Stimulated activated naive CD8-positive, alpha-beta T cell treated with anti-CD3 and anti-CD28 coated beads, Interleukin-15, Interleukin-2, amounts not matched to agents 100 U/mL and 50 U/mL, for 24 hours (primary cell): ENCODE results near the gene ANO1.

Source experiments
- ATAC-seq: fragments of 150-1000 bp; cut with Tn5 transposase; one replicate; pipeline ENCODE4 v1.10.0; 2021
- DNase-seq: peaks from one replicate; pipeline ENCODE4 v3.0.0; 2021

Gene ANO1

GRCh38 chr11:70167120-70167519 is 89.0 kb downstream of the ANO1 start:
- ATAC-seq, result no peak
- DNase-seq, result no peak

GRCh38 chr11:70167723-70168404 is 89.7 kb downstream of the ANO1 start:
- no peak for ATAC-seq
- DNase-seq, result no peak

GRCh38 chr11:70168405-70168754 is 90.3 kb downstream of the ANO1 start:
- ATAC-seq (no peak), DNase-seq (no peak)

GRCh38 chr11:70169127-70169526 is 91.0 kb downstream of the ANO1 start:
- ATAC-seq (no peak), DNase-seq (no peak)

GRCh38 chr11:70169632-70170031 is 91.5 kb downstream of the ANO1 start:
- no peak for ATAC-seq
- no peak for DNase-seq

GRCh38 chr11:70170596-70171210 is 92.6 kb downstream of the ANO1 start:
- ATAC-seq, result no peak
- no peak for DNase-seq

- no peak for DNase-seq
- no peak for ATAC-seq
These were observed 94.9 kb downstream of the ANO1 start for GRCh38 chr11:70173018-70173417.

- ATAC-seq, result no peak
These were observed 96.6 kb downstream of the ANO1 start for GRCh38 chr11:70174547-70175235.

GRCh38 chr11:70175236-70175698 is 97.2 kb downstream of the ANO1 start:
- no peak for ATAC-seq
- no peak for DNase-seq

More at GRCh38 chr11:70174547-70175235, 96.6 kb downstream of the ANO1 start:
- no peak for DNase-seq

GRCh38 chr11:70176940-70177689 is 99.0 kb downstream of the ANO1 start:
- DNase-seq, result peak; percentile 69
- ATAC-seq, result peak; percentile 51

GRCh38 chr11:70180906-70181305 is 102.8 kb downstream of the ANO1 start:
- ATAC-seq (no peak), DNase-seq (no peak)

GRCh38 chr11:70182266-70182665 is 104.1 kb downstream of the ANO1 start:
- no peak for DNase-seq
- ATAC-seq, result no peak

- ATAC-seq (no peak), DNase-seq (no peak)
These were observed 104.9 kb downstream of the ANO1 start for GRCh38 chr11:70183032-70183431.

GRCh38 chr11:70183483-70184176 is 105.5 kb downstream of the ANO1 start:
- DNase-seq (no peak), ATAC-seq (no peak)

GRCh38 chr11:70184396-70184795 is 106.3 kb downstream of the ANO1 start:
- no peak for DNase-seq
- ATAC-seq, result no peak

GRCh38 chr11:70185348-70186055 is 107.4 kb downstream of the ANO1 start:
- DNase-seq, result no peak
- ATAC-seq, result no peak

GRCh38 chr11:70186420-70186819 is 108.3 kb downstream of the ANO1 start:
- ATAC-seq (no peak), DNase-seq (no peak)

GRCh38 chr11:70186936-70187335 is 108.8 kb downstream of the ANO1 start:
- DNase-seq (no peak), ATAC-seq (no peak)

- DNase-seq, result no peak
These were observed 109.7 kb downstream of the ANO1 start for GRCh38 chr11:70187771-70188170.

GRCh38 chr11:70189622-70190021 is 111.5 kb downstream of the ANO1 start:
- no peak for ATAC-seq
- no peak for DNase-seq

More at GRCh38 chr11:70187771-70188170, 109.7 kb downstream of the ANO1 start:
- no peak for ATAC-seq

GRCh38 chr11:70191495-70192140 is 113.5 kb downstream of the ANO1 start:
- ATAC-seq, result peak; percentile 53
- DNase-seq, result peak; percentile 73
